Fibroblast of mammary gland (primary cell): ENCODE measurements around the gene BMP2.

Experiments used
- DNase-seq: peaks from one replicate; pipeline ENCODE4 v3.0.0-alpha.2; 2010; ENCODE audit warnings: low read depth
- H3K4me3 ChIP-seq: 2 replicates; pipeline ENCODE4 v1.5.1; 2011; ENCODE audit warnings: low read depth, mild to moderate bottlenecking, low read length, moderate library complexity; ENCODE audit not compliant: control insufficient read depth
- TF ChIP-seq, protein P1 (sequence below): conservative IDR thresholded peaks from 2 replicates; pipeline ENCODE4 v1.5.1; 2011; ENCODE audit warnings: low read depth, low read length, inconsistent platforms; ENCODE audit not compliant: control insufficient read depth, insufficient read depth

The BMP2 gene

DNA sequence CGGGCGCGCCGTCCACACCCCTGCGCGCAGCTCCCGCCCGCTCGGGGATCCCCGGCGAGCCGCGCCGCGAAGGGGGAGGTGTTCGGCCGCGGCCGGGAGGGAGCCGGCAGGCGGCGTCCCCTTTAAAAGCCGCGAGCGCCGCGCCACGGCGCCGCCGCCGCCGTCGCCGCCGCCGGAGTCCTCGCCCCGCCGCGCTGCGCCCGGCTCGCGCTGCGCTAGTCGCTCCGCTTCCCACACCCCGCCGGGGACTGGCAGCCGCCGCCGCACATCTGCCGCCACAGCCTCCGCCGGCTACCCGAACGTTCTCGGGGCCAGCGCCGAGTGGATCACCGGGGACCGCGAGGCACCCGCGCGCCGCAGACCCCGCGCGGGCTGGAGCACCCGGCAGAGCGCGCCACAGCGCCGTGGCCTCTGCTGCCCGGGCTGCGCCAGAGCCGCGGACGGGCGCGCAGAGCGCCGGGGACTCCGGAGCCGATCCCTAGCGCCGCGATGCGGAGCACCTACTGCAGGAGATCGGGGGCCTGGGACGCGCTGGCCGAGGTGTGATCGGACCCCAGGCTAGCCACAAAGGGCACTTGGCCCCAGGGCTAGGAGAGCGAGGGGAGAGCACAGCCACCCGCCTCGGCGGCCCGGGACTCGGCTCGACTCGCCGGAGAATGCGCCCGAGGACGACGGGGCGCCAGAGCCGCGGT, at the start of gene BMP2:
Gene BMP2, plus strand, starts transcription at position 151 of the 692 bp plus-strand sequence. CDS start 2,441 bp downstream, outside the sequence.
- peak within 1 kb of the TSS; percentile 44 for H3K4me3 ChIP-seq
- DNase-seq = peak; percentile 31
- TF ChIP-seq, protein P1, sequence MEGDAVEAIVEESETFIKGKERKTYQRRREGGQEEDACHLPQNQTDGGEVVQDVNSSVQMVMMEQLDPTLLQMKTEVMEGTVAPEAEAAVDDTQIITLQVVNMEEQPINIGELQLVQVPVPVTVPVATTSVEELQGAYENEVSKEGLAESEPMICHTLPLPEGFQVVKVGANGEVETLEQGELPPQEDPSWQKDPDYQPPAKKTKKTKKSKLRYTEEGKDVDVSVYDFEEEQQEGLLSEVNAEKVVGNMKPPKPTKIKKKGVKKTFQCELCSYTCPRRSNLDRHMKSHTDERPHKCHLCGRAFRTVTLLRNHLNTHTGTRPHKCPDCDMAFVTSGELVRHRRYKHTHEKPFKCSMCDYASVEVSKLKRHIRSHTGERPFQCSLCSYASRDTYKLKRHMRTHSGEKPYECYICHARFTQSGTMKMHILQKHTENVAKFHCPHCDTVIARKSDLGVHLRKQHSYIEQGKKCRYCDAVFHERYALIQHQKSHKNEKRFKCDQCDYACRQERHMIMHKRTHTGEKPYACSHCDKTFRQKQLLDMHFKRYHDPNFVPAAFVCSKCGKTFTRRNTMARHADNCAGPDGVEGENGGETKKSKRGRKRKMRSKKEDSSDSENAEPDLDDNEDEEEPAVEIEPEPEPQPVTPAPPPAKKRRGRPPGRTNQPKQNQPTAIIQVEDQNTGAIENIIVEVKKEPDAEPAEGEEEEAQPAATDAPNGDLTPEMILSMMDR = no peak

DNA sequence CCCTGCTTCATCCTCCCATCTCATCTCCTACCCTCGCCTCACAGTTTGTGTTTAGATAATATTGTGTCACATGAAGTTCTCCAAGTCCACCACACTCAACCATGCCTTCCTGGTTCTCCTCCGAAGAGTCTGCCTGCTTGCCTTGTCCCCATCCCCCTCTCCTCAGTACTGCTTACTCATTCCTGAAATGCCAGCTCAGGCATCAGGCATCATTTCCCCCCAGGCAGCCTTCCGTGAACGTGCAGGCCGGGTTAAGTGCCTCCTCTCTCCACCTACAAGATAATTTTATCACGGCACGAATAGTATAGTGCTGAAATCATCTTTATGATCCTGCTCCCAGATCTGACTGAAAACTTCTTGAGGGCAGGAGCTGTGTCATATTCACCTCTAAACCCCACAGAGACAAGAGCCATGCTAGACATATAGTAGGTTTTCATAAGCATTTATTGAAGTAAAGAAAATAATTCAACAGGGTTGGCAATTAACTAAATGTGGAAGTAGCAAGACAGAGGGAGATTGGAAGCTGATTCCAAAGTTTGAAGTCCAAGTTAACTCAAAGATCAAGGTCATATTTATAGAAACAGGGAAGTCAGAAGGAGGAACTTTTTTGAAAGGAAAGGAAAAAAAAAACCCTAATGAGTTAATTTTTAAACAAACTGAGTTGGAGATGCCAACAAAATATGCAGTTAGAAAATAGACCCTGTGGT, 48.7 kb upstream of the BMP2 start:
- H3K4me3 ChIP-seq = no peak overlapping the region
- DNase-seq = no peak
- TF ChIP-seq, protein P1 = no peak

DNA sequence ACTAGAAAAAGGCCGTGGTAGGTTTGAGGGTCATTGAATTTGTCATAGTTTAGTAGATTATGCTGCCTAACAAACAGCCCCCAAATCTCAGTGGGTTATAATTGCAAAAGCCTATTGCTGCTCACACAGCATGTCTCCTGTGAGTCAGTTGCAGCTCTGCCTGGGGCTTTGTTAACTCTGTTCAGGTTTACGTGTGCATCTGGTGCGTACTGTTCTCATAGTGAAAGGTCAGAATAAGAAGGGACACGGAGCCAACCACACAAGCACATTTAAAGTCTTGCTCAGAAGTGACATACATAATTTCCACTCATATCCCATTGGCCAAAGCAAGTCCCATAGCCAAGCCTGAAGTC, 48.1 kb upstream of the BMP2 start:
- H3K4me3 ChIP-seq = no peak overlapping the region
- TF ChIP-seq, protein P1 = no peak
- no peak for DNase-seq

DNA sequence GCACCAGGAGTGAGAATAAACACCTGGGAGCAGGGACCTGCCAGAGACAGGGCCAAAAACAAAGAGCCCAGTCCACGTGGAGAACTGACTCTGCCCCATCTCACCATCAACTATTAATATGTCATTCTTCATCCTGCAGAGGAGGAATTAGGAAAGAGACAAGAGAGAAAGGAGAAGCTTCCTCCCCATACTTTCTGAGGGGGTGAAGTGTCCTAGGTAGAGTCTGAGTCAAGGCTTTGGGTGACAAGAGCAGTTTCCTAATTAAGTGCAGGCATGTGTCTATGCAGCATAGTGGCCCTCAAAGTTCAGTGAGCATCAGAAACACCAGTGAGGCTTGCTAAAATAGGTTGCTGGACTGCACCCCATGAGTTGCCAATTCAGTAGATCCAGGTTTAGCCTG, 40.7 kb upstream of the BMP2 start:
- TF ChIP-seq, protein P1 = no peak
- H3K4me3 ChIP-seq = no peak overlapping the region
- no peak for DNase-seq

DNA sequence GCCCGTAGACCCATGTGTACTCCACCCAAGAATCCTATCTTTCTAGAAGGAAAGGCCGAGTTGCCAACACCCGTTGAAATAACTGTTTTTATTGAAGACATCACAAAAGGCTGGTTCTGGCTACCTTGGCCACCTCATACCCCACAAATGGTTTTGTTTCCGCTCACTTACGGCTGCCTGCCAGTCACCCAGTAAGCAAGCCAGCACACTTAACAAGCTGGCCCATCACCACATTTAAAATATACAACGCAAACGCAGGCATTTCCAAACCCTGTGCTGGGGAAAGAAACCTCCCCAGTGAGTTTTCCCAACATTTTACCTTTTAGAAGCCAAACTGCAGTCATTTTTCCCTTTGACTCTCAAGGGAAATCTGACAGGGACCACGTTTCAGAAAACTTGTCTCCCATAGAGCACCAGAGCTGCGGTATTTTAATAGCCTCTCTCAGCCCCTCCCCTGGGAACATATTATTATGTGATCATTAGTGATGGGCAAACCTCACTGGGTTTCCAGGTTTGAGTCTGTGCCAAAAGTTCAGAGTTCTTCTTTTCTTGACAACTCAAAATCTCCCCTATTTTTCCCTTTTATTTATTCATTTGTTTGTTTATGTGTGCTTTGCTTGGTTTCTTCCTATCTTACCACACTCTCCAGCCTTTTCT, 36.7 kb upstream of the BMP2 start:
- TF ChIP-seq, protein P1 = no peak
- H3K4me3 ChIP-seq = no peak overlapping the region
- no peak for DNase-seq

DNA sequence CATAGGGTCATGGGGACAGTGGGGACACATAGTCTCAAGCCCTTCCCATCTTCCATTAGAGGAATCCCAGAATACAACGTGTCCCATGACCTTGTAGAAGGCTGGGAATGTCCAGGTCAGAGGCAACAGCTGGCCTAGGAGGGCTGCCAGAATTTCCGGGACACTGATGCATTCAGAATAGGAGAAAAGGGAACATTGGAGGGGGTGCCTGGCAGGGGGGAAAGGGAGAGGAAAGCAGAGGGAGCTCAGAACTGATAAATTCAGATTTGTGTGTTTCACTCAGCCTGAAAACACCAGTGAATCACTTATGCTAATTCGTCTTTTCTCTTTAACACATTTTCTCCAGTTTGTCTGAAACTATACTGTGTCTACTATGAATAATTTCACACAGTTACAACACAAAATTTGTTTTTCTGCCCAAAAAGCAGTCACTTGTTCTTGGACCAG, 35.5 kb upstream of the BMP2 start:
- TF ChIP-seq, protein P1 = no peak
- H3K4me3 ChIP-seq = no peak overlapping the region
- no peak for DNase-seq
